CD4-positive, alpha-beta T cell treated with Interleukin-12 subunit alpha and Interleukin-12 subunit beta, for 1 hour (primary cell): ENCODE measurements around the gene BBOF1.

Experiments used
- DNase-seq: peaks from one replicate; pipeline ENCODE4 v3.0.0-alpha.2; 2020

Gene BBOF1

DNA sequence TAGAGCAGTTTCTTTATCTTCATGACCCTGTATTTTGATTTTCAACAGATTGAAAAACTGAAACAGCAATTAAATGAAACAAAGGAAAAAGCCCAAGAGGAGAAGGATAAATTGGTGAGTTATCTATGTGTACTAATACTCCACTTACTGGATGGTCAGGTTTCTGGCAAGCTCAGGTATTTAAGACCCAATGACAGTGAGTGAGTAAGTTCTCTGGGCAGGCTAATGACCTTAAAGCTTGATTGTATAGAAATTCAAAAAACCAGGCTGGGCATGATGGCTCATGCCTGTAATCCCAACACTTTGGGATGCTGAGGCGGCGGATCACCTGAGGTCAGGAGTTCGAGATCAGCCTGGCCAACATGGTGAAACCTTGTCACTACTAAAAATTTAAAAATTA lies 10.0 kb downstream of the BBOF1 start:
- DNase-seq: no peak

- no peak for DNase-seq
Measured at GRCh38 chr14:74034572-74034971, 15.4 kb downstream of the BBOF1 start.

DNA sequence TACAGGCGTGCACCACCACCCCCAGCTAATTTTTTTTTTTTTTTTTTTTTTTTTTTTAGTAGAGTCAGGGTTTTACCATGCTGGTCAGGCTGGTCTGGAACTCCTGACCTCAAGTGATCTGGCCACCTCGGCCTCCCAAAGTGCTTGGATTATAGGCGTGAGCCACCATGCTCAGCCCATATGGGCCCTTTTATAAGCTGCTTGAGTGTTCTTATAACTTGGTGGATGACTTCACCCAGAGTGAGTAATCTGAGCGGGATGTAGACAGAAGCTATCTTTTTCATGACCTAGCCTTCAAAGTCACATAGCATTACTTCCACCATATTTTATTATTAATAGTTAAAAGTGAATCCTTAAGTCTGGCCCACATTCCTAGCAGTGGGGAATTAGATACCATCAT lies 16.4 kb downstream of the BBOF1 start:
- DNase-seq: no peak

- peak; percentile 64 for DNase-seq
Measured at GRCh38 chr14:74038020-74038859, 19.1 kb downstream of the BBOF1 start.

- DNase-seq: no peak
Measured at GRCh38 chr14:74042296-74042695, 23.1 kb downstream of the BBOF1 start.

GRCh38 chr14:74045522-74045921 lies 26.4 kb downstream of the BBOF1 start:
- no peak for DNase-seq

DNA sequence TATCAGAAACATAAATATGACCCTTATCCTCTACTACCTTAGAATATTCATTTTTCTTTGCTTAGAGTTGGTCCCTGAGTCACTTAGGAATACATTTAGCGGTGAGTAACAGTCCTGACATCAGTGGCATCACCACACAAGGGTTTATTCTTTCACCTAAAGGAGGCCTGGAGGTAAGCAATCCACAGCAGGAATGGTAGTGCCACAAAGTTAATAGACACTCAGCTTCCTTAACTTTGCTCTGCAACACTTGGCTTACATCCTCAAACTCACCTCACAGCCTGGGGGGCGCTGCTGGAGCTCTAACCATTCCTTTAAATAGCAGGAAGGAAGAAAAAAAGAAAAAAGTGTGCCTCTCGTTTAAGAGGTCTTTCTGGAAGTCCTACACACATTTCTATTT lies 29.1 kb downstream of the BBOF1 start:
- DNase-seq: no peak

DNA sequence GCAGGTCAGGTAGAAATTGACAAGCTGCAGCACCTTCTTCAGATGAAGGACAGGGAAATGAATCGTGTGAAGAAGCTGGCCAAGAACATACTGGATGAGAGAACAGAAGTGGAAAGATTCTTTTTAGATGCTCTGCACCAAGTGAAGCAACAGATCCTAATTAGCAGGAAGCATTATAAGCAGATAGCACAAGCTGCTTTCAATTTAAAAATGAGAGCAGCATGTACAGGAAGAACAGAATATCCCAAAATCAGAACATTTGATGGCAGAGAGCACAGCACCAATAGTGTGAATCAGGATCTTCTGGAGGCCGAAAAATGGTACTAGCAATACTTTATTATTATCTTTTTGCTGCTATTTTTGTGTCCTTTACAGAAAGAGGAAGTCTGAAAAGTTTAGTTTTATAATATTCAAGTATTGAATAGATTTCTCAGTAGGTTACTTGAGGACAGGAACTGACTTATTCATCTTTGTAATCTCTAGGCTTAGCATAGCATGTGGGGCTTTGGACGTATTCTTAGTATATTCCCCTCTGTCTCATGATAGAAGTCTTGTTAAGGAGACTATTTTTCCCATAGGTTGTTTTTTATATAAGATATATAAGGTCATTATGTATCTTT lies 30.8 kb downstream of the BBOF1 start:
- no peak for DNase-seq

- no peak for DNase-seq
Measured at GRCh38 chr14:74062809-74063150, 43.6 kb downstream of the BBOF1 start.

GRCh38 chr14:74064426-74064825 lies 45.3 kb downstream of the BBOF1 start:
- DNase-seq: no peak

GRCh38 chr14:74064883-74065282 lies 45.7 kb downstream of the BBOF1 start:
- no peak for DNase-seq

DNA sequence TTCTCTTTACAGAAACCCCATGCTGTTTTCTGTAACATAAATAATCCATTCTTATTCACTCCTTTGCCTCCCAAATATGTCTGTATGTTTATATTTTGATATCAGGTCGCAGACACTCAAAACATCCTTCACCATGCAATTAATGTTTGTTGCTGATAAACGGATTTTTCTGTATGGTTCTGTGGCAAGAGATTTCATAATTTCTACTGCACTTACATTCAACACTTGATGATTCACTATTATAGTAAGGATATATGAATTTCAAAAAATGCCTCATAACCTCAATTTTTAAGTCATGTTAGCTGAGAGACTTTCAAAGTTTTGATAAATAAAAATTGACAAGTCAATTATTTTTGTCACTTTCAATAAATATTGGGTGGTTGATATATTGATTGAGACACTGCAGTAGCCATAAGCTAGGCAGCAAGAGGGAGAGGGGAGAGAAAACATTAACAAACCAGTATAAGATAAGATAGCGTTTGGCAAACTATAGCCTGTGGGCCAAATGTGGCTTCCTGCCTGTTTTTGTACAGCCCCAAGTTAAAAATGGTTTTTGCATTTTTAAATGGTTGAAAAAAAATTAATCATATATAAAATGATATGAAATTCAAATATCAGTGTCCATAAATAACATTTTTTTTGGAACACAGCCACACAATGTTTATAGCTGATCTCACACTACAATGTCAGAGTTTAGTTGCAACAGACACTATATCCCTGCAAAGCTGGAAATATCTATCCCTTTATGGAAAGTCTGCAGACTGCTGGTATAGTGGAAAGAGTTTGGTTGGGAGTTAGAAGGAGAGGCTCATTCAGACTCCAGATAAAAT lies 46.8 kb downstream of the BBOF1 start:
- no peak for DNase-seq

- DNase-seq: no peak
Measured at GRCh38 chr14:74077401-74077800, 58.3 kb downstream of the BBOF1 start.

DNA sequence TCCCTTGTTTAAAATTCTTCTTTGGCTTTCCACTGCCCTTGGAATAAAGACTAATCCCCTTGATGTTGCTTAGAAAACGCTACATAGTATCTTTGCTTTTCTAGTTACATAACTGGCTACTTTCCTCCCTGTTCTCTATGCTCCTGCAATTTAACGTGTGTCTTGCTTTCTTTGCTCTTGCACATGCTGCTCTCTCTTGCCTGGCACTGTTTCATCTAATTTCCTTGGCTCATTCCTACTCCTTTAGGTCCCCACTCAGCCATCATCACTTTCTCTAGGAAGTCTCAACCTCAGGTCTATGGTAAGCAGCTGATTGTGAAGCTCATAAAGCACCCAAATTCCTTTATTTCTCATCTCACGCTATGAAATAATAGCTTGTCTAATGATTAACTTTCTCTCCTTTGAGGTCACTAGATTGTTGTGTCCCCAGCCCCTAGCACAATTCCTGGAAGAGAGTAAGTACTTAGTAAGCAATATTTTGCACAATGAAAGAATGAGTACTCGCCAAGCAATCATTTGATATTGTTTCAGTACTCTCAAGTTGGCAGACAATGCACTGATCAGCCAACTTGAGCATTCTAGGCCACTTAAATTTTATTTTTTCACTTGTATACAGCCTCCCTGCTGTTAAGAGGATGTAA lies 61.8 kb downstream of the BBOF1 start:
- no peak for DNase-seq

DNA sequence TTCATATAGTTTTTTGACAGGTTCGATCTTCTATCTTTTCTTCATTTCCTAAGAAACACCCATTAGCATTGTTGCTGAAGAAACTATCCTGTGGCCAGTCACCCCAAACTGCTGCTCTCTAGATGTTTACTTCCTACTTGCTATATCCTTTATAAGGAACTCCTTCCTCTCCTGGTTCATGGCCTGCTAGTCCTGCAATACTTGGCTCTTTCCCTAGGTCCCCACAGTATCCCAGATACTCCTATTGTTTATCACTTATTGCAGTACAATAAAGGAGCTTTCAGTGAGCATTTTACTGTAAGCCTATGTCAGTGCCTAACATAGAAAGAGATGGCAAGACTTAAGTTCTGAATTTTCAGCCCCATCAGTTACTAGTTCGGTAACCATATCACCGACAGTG lies 62.3 kb downstream of the BBOF1 start:
- no peak for DNase-seq

DNA sequence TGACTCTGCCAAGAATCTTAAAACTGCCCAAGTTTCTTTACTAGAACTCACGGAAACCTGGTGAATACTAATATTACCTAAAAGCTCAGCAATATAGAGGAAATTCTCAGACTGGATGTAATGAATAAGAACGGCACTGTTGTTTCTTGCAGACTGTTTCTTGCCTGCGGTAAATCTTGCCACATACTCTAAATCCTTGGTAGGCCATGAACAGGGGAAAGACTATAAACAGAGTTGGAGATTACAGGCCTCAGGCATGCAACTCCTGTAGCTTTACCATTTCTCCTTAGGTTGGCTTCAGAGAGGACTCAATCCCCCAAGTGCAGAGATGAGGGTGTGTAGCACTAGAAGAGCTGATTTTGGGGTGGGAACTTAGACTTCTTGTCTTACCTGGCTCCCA lies 64.0 kb downstream of the BBOF1 start:
- DNase-seq: no peak

- no peak for DNase-seq
Measured at GRCh38 chr14:74083784-74084276, 64.7 kb downstream of the BBOF1 start.

GRCh38 chr14:74084277-74085046 lies 65.3 kb downstream of the BBOF1 start, which contains the start of the genes ALDH6A1 and LIN52:
Gene ALDH6A1, minus strand, starts transcription at chr14:74084453. Its CDS starts 59 bp downstream, at chr14:74084394.
Gene LIN52, plus strand, starts transcription at chr14:74084956. Its CDS starts 19 bp downstream, at chr14:74084975.
- peak; percentile 100 for DNase-seq

GRCh38 chr14:74085047-74085637 lies 66.0 kb downstream of the BBOF1 start:
- no peak for DNase-seq

GRCh38 chr14:74085828-74086227 lies 66.7 kb downstream of the BBOF1 start:
- DNase-seq: no peak

- DNase-seq: no peak
Measured at GRCh38 chr14:74089251-74090020, 70.3 kb downstream of the BBOF1 start.
